Measurements from ENCODE around the gene IGSF23. TPM values are rescaled to one million over a fixed set of nuclear protein-coding genes. Genes with fewer than 3 reads are reported as not detected.
A peak's percentile ranks its signal among the peaks of the same experiment; 100 is the strongest.

The IGSF23 gene
- total RNA-seq, 1 donor from 2014 or later, result not detected

DNA sequence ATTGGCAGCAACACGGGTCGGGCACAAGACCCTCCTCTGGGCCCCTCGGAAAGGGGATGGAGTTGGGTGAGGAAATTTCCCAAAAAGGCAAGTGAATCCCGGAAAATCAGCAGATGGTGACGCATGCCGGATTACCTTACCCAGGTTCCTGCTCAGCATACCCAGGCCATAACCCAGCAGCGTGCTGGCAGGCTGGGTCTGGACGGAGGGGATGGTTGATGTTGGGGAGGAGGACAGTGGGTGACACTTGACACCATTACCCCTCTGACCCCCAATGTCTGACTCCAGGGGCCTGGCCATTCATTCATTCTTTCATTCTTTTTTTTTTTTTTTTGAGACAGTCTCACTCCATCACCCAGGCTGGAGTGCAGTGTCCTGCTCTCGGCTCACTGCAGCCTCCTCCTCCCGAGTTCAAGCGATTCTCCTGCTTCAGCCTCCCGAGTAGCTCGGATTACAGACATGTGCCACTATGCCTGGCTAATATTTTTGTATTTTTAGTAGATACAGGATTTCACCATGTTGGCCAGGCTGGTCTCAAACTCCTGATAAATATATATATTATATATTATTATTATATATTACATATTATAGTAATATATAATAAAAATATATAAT lies 31.1 kb downstream of the IGSF23 start:
- no peak for DNase-seq (ENCODE audit: extremely low spot score, unreplicated experiment)

DNA sequence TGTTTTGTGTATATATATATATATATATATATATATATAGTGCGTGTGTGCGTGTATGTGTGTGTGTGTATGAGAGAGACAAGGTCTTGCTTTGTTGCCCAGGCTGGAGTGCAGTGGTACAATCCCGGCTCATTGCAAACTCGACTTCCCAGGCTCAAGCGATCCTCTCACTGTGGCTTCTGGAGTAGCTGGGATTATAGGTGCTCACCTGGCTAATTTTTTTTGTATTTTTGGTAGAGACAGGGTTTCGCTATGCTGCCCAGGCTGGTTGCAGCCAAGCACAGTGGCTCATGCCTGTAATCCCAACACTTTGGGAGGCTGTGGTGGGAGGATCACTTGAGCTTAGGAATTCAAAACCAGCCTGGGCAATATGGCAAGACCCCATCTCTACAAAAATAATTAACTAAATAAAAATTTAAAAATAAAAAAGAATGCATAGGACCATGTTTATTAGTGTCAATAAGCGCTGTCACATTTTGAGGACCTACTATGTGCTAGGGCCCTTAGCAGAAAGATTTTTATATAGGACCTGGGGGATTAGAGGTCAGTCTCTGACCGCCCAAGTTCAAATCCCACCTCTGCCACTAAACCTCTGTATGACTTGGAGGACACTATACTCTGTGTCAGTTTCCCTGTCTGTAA lies 32.2 kb downstream of the IGSF23 start:
- Mint-ChIP-seq H3K27me3 (peaks cover 10% of the 10 kb centered on the region), H3K4me3 (peak overlapping the region; percentile 47), H3K36me3 (peaks cover 7% of the 10 kb centered on the region), H3K27ac (no peak overlapping the region), H3K9me3 (no peaks in the 10 kb centered on the region), H3K4me1 (ENCODE audit: unreplicated experiment) (peaks cover 5% of the 10 kb centered on the region)
- no peak for DNase-seq (ENCODE audit: extremely low spot score, unreplicated experiment)
- TF ChIP-seq, protein P1, sequence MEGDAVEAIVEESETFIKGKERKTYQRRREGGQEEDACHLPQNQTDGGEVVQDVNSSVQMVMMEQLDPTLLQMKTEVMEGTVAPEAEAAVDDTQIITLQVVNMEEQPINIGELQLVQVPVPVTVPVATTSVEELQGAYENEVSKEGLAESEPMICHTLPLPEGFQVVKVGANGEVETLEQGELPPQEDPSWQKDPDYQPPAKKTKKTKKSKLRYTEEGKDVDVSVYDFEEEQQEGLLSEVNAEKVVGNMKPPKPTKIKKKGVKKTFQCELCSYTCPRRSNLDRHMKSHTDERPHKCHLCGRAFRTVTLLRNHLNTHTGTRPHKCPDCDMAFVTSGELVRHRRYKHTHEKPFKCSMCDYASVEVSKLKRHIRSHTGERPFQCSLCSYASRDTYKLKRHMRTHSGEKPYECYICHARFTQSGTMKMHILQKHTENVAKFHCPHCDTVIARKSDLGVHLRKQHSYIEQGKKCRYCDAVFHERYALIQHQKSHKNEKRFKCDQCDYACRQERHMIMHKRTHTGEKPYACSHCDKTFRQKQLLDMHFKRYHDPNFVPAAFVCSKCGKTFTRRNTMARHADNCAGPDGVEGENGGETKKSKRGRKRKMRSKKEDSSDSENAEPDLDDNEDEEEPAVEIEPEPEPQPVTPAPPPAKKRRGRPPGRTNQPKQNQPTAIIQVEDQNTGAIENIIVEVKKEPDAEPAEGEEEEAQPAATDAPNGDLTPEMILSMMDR (conservative IDR thresholded peaks at IDR 0.05), result no peak

More for the DNA sequence above, 31.1 kb downstream of the IGSF23 start:
- peaks cover 3% of the 10 kb centered on the region for H3K36me3 Mint-ChIP-seq
- H3K27ac Mint-ChIP-seq, result peak overlapping the region; percentile 46
- peaks cover 10% of the 10 kb centered on the region for H3K27me3 Mint-ChIP-seq
- TF ChIP-seq, protein P1 (conservative IDR thresholded peaks at IDR 0.05), result no peak
- peaks cover 5% of the 10 kb centered on the region for H3K4me1 Mint-ChIP-seq (ENCODE audit: unreplicated experiment)
- H3K9me3 Mint-ChIP-seq, result no peaks in the 10 kb centered on the region
- H3K4me3 Mint-ChIP-seq, result peak overlapping the region; percentile 90

DNA sequence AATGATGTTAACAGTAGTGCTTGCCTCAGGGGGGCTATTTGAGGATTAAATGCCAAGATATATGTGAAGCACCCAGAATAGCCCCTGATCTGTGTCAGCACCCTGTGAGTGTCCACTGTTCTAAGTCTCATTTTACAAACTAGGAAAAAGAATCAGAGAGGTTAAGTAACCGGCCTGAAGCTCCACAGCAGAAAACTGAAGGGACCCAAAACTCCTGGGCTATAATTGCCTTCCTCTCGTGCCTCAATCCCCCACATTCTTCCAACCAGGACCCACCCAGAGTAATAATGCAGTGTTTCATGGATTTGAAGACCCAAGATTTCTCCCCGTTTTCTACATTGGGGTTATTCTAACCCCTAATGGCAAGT lies 32.7 kb downstream of the IGSF23 start:
- no peak overlapping the region for H3K27ac Mint-ChIP-seq
- no peak for DNase-seq (ENCODE audit: extremely low spot score, unreplicated experiment)
- no peak overlapping the region for H3K4me3 Mint-ChIP-seq

DNA sequence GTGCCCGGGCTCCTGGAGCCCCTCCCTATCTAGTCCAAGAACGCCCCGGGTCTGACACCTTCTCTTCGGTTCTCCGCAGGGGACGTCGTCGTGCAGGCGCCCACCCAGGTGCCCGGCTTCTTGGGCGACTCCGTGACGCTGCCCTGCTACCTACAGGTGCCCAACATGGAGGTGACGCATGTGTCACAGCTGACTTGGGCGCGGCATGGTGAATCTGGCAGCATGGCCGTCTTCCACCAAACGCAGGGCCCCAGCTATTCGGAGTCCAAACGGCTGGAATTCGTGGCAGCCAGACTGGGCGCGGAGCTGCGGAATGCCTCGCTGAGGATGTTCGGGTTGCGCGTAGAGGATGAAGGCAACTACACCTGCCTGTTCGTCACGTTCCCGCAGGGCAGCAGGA lies 33.8 kb downstream of the IGSF23 start:
- Mint-ChIP-seq H3K4me1 (ENCODE audit: unreplicated experiment) (peaks cover 5% of the 10 kb centered on the region), H3K36me3 (peaks cover 14% of the 10 kb centered on the region), H3K27me3 (peaks cover 5% of the 10 kb centered on the region), H3K9me3 (no peaks in the 10 kb centered on the region), H3K27ac (no peak overlapping the region), H3K4me3 (no peak overlapping the region)
- TF ChIP-seq, protein P1 (conservative IDR thresholded peaks at IDR 0.05), result no peak
- no peak for DNase-seq (ENCODE audit: extremely low spot score, unreplicated experiment)

More for the DNA sequence above, 32.7 kb downstream of the IGSF23 start:
- Mint-ChIP-seq H3K4me1 (ENCODE audit: unreplicated experiment) (peaks cover 5% of the 10 kb centered on the region), H3K36me3 (peaks cover 8% of the 10 kb centered on the region), H3K27me3 (peaks cover 10% of the 10 kb centered on the region), H3K9me3 (no peaks in the 10 kb centered on the region)
- TF ChIP-seq, protein P1 (conservative IDR thresholded peaks at IDR 0.05), result no peak

DNA sequence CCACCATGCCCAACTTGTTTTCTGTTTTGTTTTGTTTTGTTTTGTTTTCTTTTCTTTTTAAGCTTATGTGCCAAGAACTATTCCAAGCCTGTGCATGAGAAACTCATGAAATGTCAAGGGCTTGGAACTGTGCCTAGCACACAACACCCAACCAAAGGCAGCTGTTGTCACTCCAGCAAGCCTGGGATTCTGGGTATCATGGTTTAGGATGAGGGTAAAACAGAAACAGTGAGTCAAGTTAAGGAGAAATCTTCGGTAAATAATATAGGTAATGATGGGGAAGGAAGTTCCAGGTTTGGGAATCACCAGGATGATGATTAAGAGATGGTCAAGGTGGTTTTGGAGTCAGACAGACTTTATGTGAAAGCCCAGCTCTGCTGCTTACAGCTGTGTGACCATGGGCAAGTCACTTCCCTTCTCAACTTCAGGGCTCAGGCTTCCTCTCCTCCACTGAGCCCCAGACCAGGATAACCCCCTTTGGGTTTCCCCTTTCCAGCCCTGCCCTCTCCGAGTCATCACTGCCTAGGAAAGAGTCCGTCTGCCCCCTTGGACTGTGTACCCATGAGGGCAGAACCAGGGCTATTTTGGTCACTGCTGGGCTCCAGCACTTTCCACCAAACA lies 35.4 kb downstream of the IGSF23 start:
- H3K9me3 Mint-ChIP-seq, result no peaks in the 10 kb centered on the region
- no peak overlapping the region for H3K4me3 Mint-ChIP-seq
- peaks cover 20% of the 10 kb centered on the region for H3K36me3 Mint-ChIP-seq
- peak overlapping the region; percentile 39 for H3K27ac Mint-ChIP-seq
- no peaks in the 10 kb centered on the region for H3K27me3 Mint-ChIP-seq
- H3K4me1 Mint-ChIP-seq (ENCODE audit: unreplicated experiment), result peaks cover 5% of the 10 kb centered on the region
- TF ChIP-seq, protein P1 (conservative IDR thresholded peaks at IDR 0.05), result no peak
- no peak for DNase-seq (ENCODE audit: extremely low spot score, unreplicated experiment)

Measured in type B pancreatic cell (in vitro differentiated cells).